NCI-H128 (cell line): Measurements from ENCODE around the gene PGAP2.
"Not testable (repeated sequence)": the region's sequence is repeated elsewhere in the genome, so short reads cannot be mapped to it uniquely, and the experiment has no call there.

ENCODE experiments used
- DNase-seq: peaks from one replicate; lab custom pipeline; 2025; ENCODE audit not compliant: unreplicated experiment; lab: John Stamatoyannopoulos, UW

PGAP2 gene

GRCh38 chr11:3803726-3804495 is 4.4 kb upstream of the PGAP2 start:
- DNase-seq: no peak

- peak; percentile 17 for DNase-seq
Measured at GRCh38 chr11:3808861-3809623, 682 bp downstream of the PGAP2 start.

GRCh38 chr11:3809624-3809928 is 1.2 kb downstream of the PGAP2 start:
- no peak for DNase-seq

GRCh38 chr11:3810446-3810845 is 2.1 kb downstream of the PGAP2 start:
- DNase-seq: no peak

GRCh38 chr11:3810951-3811350 is 2.6 kb downstream of the PGAP2 start:
- DNase-seq: no peak

- DNase-seq: not testable (repeated sequence)
Measured at GRCh38 chr11:3814832-3815231, 6.5 kb downstream of the PGAP2 start.

GRCh38 chr11:3815845-3816244 is 7.5 kb downstream of the PGAP2 start:
- DNase-seq: no peak

GRCh38 chr11:3816673-3817072 is 8.3 kb downstream of the PGAP2 start:
- DNase-seq: no peak

- DNase-seq: no peak
Measured at GRCh38 chr11:3817181-3817800, 8.9 kb downstream of the PGAP2 start.

- DNase-seq: no peak
Measured at GRCh38 chr11:3820971-3821370, 12.6 kb downstream of the PGAP2 start.

- no peak for DNase-seq
Measured at GRCh38 chr11:3822312-3822711, 14.0 kb downstream of the PGAP2 start.

- no peak for DNase-seq
Measured at GRCh38 chr11:3823303-3823702, 14.9 kb downstream of the PGAP2 start.

- DNase-seq: no peak
Measured at GRCh38 chr11:3823762-3824506, 15.6 kb downstream of the PGAP2 start.

- no peak for DNase-seq
Measured at GRCh38 chr11:3824714-3825472, 16.5 kb downstream of the PGAP2 start.

- DNase-seq: no peak
Measured at GRCh38 chr11:3825473-3826154, 17.3 kb downstream of the PGAP2 start.

GRCh38 chr11:3826721-3827120 is 18.4 kb downstream of the PGAP2 start:
- no peak for DNase-seq

GRCh38 chr11:3827434-3828186 is 19.2 kb downstream of the PGAP2 start:
- no peak for DNase-seq

GRCh38 chr11:3830088-3830487 is 21.7 kb downstream of the PGAP2 start:
- DNase-seq: no peak

GRCh38 chr11:3830730-3831129 is 22.4 kb downstream of the PGAP2 start:
- DNase-seq: no peak
